T-helper 9 cell (primary cell): ENCODE measurements around the gene B4GALNT1.
A peak's percentile ranks its signal among the peaks of the same experiment; 100 is the strongest.
"Not testable (repeated sequence)": the region's sequence is repeated elsewhere in the genome, so short reads cannot be mapped to it uniquely, and the experiment has no call there.

Experiments
- DNase-seq: peaks from one replicate; pipeline ENCODE4 v3.0.0-alpha.2; 2020

The B4GALNT1 gene

GRCh38 chr12:57636731-57637130, 3.7 kb upstream of the B4GALNT1 start:
- DNase-seq = not testable (repeated sequence)

- DNase-seq = no peak
Measured at GRCh38 chr12:57632073-57632957, 686 bp downstream of the B4GALNT1 start.

- no peak for DNase-seq
Measured at GRCh38 chr12:57631566-57632072, 1.4 kb downstream of the B4GALNT1 start.

GRCh38 chr12:57630891-57631433, 2.0 kb downstream of the B4GALNT1 start:
- DNase-seq = no peak

- DNase-seq = no peak
Measured at GRCh38 chr12:57629897-57630471, 3.0 kb downstream of the B4GALNT1 start.

- DNase-seq = no peak
Measured at GRCh38 chr12:57628280-57629191, 4.5 kb downstream of the B4GALNT1 start.

GRCh38 chr12:57627501-57628279, 5.3 kb downstream of the B4GALNT1 start:
- no peak for DNase-seq

GRCh38 chr12:57626921-57627445, 6.0 kb downstream of the B4GALNT1 start:
- DNase-seq = no peak

GRCh38 chr12:57626111-57626920, 6.7 kb downstream of the B4GALNT1 start:
- DNase-seq = no peak

GRCh38 chr12:57625261-57626032, 7.6 kb downstream of the B4GALNT1 start:
- no peak for DNase-seq

GRCh38 chr12:57624441-57625220, 8.4 kb downstream of the B4GALNT1 start:
- no peak for DNase-seq

GRCh38 chr12:57623811-57624390, 9.1 kb downstream of the B4GALNT1 start:
- no peak for DNase-seq

GRCh38 chr12:57623385-57623784, 9.6 kb downstream of the B4GALNT1 start:
- DNase-seq = no peak

- DNase-seq = no peak
Measured at GRCh38 chr12:57622293-57623245, 10.4 kb downstream of the B4GALNT1 start.

- DNase-seq = peak; percentile 56
Measured at GRCh38 chr12:57621497-57622292, 11.3 kb downstream of the B4GALNT1 start.

GRCh38 chr12:57620936-57621496, 12.0 kb downstream of the B4GALNT1 start:
- no peak for DNase-seq
